Subcutaneous adipose tissue (tissue), 4 donors: ENCODE results near the gene KLF15. TPM values are rescaled to one million over a fixed set of nuclear protein-coding genes. Genes with fewer than 3 reads are reported as not detected.

Source experiments
- CTCF ChIP-seq: fragments of 450-650 bp; IDR thresholded peaks from one replicate; pipeline ENCODE4 v1.5.1; 2016; ENCODE audit warnings: low read depth, mild to moderate bottlenecking, control low read depth, antibody characterized with exemption, moderate library complexity
- total RNA-seq, 4 donors: library from RNA; depleted of rRNA; stranded (reverse); fragments of >200 nt; gene quantifications; one replicate each; pipeline ENCODE4 v1.1.0, GENCODE V29; 2016

Gene KLF15
- total RNA-seq, 4 donors from 2014 or later, result 51.3 to 147 (median 73.0) TPM

GRCh38 chr3:126340596-126340942, 16.6 kb downstream of the KLF15 start:
- no peak for TF ChIP-seq CTCF

GRCh38 chr3:126340081-126340511, 17.1 kb downstream of the KLF15 start:
- TF ChIP-seq CTCF, result no peak

- TF ChIP-seq CTCF, result no peak
Observed at GRCh38 chr3:126339466-126339865, 17.7 kb downstream of the KLF15 start.

- TF ChIP-seq CTCF, result no peak
Observed at GRCh38 chr3:126338790-126339288, 18.4 kb downstream of the KLF15 start.

- no peak for TF ChIP-seq CTCF
Observed at GRCh38 chr3:126337980-126338651, 19.1 kb downstream of the KLF15 start.

- TF ChIP-seq CTCF, result no peak
Observed at GRCh38 chr3:126329927-126330725, 27.1 kb downstream of the KLF15 start.

GRCh38 chr3:126326629-126327028, 30.6 kb downstream of the KLF15 start:
- no peak for TF ChIP-seq CTCF
